EH (cell line): ENCODE data around the gene PRKCD.

Source experiments
- DNase-seq: peaks from one replicate; pipeline ENCODE4 v3.0.0-alpha.2; 2015; ENCODE audit warnings: low read depth

Gene PRKCD

GRCh38 chr3:53160660-53161449 is at the start of gene PRKCD:
PRKCD (plus strand) TSS chr3:53161209; CDS start chr3:53178423, 17,214 bp downstream.
- DNase-seq: peak; percentile 91

DNA sequence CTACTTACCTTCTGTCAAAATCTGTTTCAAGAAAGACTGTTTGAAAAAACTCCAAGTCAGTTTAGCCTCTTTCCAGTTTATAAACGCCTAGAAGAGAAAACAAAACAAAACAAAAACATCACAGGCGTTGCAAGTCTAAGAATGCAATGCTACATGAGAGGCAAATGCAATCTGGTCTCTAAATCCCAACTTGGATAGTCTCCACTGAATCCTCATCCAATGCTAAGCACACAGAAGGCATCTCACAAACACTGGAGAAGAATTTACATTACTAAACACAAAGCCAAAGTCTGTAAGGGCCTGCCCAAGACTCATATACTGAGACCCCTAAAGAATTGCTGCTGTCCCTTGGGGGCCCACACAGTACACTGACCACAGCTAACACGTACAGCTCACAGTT is 49.2 kb upstream of the PRKCD start:
- no peak for DNase-seq

GRCh38 chr3:53113293-53114010 is 47.6 kb upstream of the PRKCD start:
- no peak for DNase-seq

DNA sequence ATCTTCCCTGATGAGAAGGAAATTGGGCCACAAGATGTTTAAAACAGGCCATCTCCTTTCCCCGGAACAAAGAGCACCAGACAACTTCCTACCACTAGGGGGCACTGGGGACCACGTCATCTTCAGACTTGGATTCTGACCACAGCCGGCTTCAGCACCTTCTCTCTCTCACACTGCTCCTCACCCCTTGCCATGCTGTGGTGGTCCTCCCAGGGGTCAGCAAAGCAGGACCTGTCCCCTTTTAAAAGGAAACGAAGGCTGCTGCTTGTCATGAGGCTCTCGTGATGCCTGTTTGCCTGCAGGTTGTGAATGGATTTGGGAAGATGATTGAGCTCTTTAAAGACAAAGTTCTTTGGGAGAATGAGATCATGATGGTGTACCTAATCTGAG is 47.0 kb upstream of the PRKCD start:
- peak; percentile 81 for DNase-seq

- DNase-seq: peak; percentile 48
Measured at GRCh38 chr3:53114412-53115074, 46.5 kb upstream of the PRKCD start.

DNA sequence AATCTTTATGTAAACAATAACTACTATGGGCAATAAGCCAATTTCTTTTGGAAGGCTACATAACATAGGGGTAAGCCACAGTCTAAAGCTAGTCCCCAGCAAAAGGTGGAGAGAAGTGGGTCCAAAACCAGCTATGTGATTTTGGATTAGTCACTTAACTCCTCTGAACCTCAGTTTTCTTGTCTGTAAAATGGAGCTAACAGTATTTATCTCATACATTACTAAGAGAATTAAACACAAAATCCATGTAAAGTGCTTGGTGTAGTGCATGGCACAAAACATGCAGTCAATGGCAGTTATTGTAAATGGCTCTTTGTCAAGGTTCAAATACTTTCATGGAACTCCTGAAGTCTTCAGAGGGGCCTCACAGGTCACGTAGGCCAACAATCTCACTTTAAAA is 44.1 kb upstream of the PRKCD start:
- no peak for DNase-seq

- DNase-seq: no peak
Measured at GRCh38 chr3:53120336-53120735, 40.7 kb upstream of the PRKCD start.

DNA sequence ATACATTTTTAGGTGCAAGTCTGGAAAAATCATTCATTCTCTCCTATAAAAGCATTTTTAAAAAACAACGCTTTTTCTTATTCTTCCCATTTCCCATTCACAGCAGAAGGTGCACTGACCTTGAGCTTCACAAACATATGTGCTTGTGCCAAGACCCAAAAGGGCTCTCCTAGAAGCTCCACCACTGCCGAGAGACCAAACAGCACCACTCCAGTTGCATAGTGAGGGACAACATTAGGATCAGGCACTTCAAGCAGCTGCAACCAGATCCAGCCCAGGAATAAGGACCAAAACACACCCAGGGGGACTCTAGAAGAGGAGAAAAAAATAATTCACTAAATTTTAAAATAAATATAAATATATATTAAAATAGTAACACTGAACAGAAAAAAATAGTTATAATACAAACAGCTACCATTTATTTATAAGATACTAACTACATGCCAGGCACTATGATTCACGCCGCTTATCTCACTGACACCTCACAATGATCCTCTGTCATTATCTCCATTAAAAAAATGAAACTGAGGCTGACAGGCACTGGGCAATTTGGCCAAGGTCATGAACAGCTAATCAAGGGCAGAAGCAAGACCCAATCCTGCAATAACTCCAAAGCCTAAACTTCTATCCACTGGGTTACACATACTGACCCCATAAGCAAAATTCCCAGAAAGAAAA is 38.6 kb upstream of the PRKCD start:
- no peak for DNase-seq

DNA sequence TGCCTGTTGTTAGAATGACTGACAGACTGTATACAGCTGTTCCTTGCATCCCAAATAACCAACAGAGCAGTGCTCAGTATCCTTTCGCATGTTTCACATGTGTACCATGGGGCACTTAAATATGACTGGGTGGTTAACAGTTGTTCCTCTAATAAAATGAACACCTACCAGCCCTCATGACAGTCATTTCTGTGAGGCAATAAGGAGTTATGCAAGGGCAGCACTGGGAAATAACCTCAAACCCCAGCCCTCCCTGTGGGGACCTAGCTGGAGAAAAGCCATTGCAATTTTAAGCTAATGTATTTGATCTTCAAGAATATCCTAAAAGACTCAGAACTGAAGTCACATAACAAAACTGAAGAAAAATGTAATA is 38.1 kb upstream of the PRKCD start:
- no peak for DNase-seq

- DNase-seq: no peak
Measured at GRCh38 chr3:53123510-53123909, 37.5 kb upstream of the PRKCD start.

DNA sequence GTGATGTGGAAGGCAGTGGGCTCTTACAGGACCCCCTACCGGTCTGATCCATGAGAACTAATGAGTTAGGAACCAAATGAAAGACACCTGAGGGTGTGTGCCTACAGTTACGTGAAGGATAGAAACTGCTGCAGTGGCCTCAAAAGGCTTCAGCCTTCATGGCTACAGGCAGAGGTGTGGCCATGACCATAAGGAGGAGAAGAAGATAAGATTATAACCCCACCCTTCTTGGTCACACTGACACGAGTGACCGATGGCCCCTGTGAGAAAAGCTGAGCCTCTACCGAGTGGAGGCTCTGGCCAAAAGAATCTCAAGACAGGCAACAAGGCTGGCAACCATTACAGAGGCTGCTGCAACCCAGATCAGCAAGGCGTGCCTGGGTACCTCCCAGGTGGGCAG is 37.1 kb upstream of the PRKCD start:
- DNase-seq: no peak

GRCh38 chr3:53126601-53127000 is 34.4 kb upstream of the PRKCD start:
- DNase-seq: no peak

- no peak for DNase-seq
Measured at GRCh38 chr3:53129344-53129743, 31.7 kb upstream of the PRKCD start.

- DNase-seq: peak; percentile 97
Measured at GRCh38 chr3:53130179-53131061, 30.6 kb upstream of the PRKCD start, which contains the start of gene RFT1. RFT1 (minus strand) TSS chr3:53130435; CDS start chr3:53130400, 35 bp downstream.

GRCh38 chr3:53131096-53131495 is 29.9 kb upstream of the PRKCD start:
- DNase-seq: no peak

- no peak for DNase-seq
Measured at GRCh38 chr3:53132347-53132746, 28.7 kb upstream of the PRKCD start.

GRCh38 chr3:53134631-53135232 is 26.3 kb upstream of the PRKCD start:
- peak; percentile 76 for DNase-seq

DNA sequence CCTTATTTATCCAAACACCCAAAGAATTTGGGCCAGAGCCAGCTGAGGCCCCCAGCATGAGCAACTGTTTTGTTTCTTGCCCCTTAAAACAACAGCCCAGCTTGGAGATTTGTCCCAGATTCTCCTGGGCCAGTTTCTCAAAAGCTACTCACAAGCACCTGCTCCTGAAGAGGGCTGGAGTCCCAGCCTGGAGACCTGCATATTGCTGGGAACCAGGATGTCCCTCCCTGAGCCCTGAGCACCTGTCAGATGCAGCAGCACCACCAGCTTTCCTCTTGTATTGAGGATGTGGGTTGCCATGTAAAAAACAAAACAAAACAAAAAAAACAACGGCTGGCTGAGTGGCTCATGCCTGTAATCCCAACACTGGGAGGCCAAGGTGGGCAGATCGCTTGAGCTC is 23.8 kb upstream of the PRKCD start:
- DNase-seq: no peak

GRCh38 chr3:53137835-53138446 is 23.1 kb upstream of the PRKCD start:
- DNase-seq: peak; percentile 49
